Measurements from ENCODE around the gene DNPEP.

The DNPEP gene

GRCh38 chr2:219380926-219381325 lies 6.8 kb downstream of the DNPEP start:
- peak overlapping the region; percentile 15; the same call in 1 of the 2 replicates for H3K27ac ChIP-seq
- POLR2A ChIA-PET (ENCODE audit: low non-redundant PET): no interaction called here
- CTCF ChIA-PET: no interaction called here
- no peak for DNase-seq (ENCODE audit: low spot score)
- TF ChIP-seq CTCF (conservative IDR thresholded peaks at IDR 0.05; ENCODE audit: low read depth): no peak

GRCh38 chr2:219378163-219378851 lies 9.4 kb downstream of the DNPEP start:
- ChIA-PET POLR2A (ENCODE audit: low non-redundant PET) (no interaction called here), CTCF (interaction anchor here (0.7 to 1.0 kb wide), 2 partner anchors 79 to 152 kb away, joined by 3 to 4 read pairs; no protein-coding TSS in a partner anchor)
- TF ChIP-seq CTCF (conservative IDR thresholded peaks at IDR 0.05; ENCODE audit: low read depth): no peak
- DNase-seq (ENCODE audit: low spot score): no peak
- H3K27ac ChIP-seq: no peak overlapping the region

- TF ChIP-seq CTCF (conservative IDR thresholded peaks at IDR 0.05; ENCODE audit: low read depth): no peak
- no peak for DNase-seq (ENCODE audit: low spot score)
- H3K27ac ChIP-seq: no peak overlapping the region
- POLR2A ChIA-PET (ENCODE audit: low non-redundant PET): no interaction called here
- CTCF ChIA-PET: interaction anchor here (0.7 to 1.0 kb wide), 3 partner anchors 17 to 312 kb away, joined by 3 to 5 read pairs (median 5); no protein-coding TSS in a partner anchor
Measured at GRCh38 chr2:219369447-219369861, 18.3 kb downstream of the DNPEP start.

- CTCF ChIA-PET: interaction anchor here (0.6 to 1.2 kb wide), 4 partner anchors 15 to 339 kb away, joined by 3 to 8 read pairs (median 5); no protein-coding TSS in a partner anchor
Measured at GRCh38 chr2:219368690-219369191, 19.0 kb downstream of the DNPEP start.

GRCh38 chr2:219362524-219363164 lies 25.1 kb downstream of the DNPEP start:
- peak; percentile 30 for DNase-seq (ENCODE audit: low spot score)
- no peak overlapping the region for H3K27ac ChIP-seq
- CTCF ChIA-PET: interaction anchor here (0.5 to 1.0 kb wide), 2 partner anchors 59 to 68 kb away, joined by 4 read pairs; no protein-coding TSS in a partner anchor
- POLR2A ChIA-PET (ENCODE audit: low non-redundant PET): no interaction called here
- no peak for TF ChIP-seq CTCF (conservative IDR thresholded peaks at IDR 0.05; ENCODE audit: low read depth)

More at GRCh38 chr2:219368690-219369191, 19.0 kb downstream of the DNPEP start:
- H3K27ac ChIP-seq: no peak overlapping the region
- POLR2A ChIA-PET (ENCODE audit: low non-redundant PET): no interaction called here
- no peak for TF ChIP-seq CTCF (conservative IDR thresholded peaks at IDR 0.05; ENCODE audit: low read depth)
- DNase-seq (ENCODE audit: low spot score): no peak

- no peak for DNase-seq (ENCODE audit: low spot score)
- ChIA-PET CTCF (interaction anchor here (0.5 to 1.0 kb wide), 2 partner anchors 60 to 67 kb away, joined by 4 read pairs; no protein-coding TSS in a partner anchor), POLR2A (ENCODE audit: low non-redundant PET) (no interaction called here)
- TF ChIP-seq CTCF (conservative IDR thresholded peaks at IDR 0.05; ENCODE audit: low read depth): no peak
- H3K27ac ChIP-seq: no peak overlapping the region
Measured at GRCh38 chr2:219362072-219362471, 25.6 kb downstream of the DNPEP start.

Data from RWPE1 (cell line).